SH-SY5Y (cell line): ENCODE measurements around the gene ZAR1.

ENCODE experiments used
- GATA2 ChIP-seq: IDR thresholded peaks from 2 replicates; pipeline ENCODE4 v1.6.1; 2011; ENCODE audit warnings: mild to moderate bottlenecking, low read depth, low read length
- GATA3 ChIP-seq: IDR thresholded peaks from 2 replicates; pipeline ENCODE4 v1.6.1; 2011; ENCODE audit warnings: low read depth, mild to moderate bottlenecking, low read length, moderate library complexity

- TF ChIP-seq GATA2 (no peak), GATA3 (no peak)
These were observed 29.1 kb upstream of the ZAR1 start for GRCh38 chr4:48461000-48461399.
